ENCODE data around the gene CDH19. TPM values are rescaled to one million over a fixed set of nuclear protein-coding genes. Genes with fewer than 3 reads are reported as not detected.

The CDH19 gene
- polyA plus RNA-seq, 3 donors = 0.01 TPM; not detected in 2

DNA sequence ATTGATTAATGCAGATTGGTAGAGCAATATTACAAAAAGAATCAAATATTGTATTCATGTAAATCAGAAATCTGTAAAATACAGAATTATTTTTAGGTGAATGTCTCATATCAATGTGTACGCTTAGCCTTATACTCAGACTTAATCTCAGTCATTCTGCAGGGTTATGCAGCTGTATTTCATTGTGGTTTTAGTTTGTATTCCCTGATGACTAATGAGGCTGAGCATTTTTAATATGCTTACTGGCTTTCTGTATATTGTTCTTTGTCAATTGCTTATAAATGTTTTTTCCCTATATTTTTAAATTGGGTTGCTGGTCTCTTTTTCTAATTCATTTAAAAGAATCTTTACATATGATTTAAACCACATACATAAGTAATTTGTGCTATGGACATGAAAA is 50.1 kb downstream of the CDH19 start:
- H3K36me3 Mint-ChIP-seq = no peaks in the 10 kb centered on the region
- WGBS (ENCODE audit: insufficient coverage) = no CpG with 5 or more reads among the region's 1 CpG
- no peaks in the 10 kb centered on the region for H3K9me3 Mint-ChIP-seq
- Histone ChIP-seq H3K9me3 (replicated peaks in 1 of 2; ENCODE audit: control insufficient read depth in 1 of 2, insufficient read depth in 1 of 2, low read length in 2 of 2) (no peaks in the 10 kb centered on the region), H2AFZ (ENCODE audit: insufficient read depth, low read depth, low read length, poor library complexity, severe bottlenecking) (no peak overlapping the region), H3K27me3 (ENCODE audit: control insufficient read depth in 2 of 2, insufficient read depth in 2 of 2, low read length in 2 of 2) (no peaks in the 10 kb centered on the region), H3K9ac (ENCODE audit: insufficient read depth, low read length, poor library complexity, severe bottlenecking) (no peak overlapping the region), H4K20me1 (ENCODE audit: insufficient read depth, low read length) (no peaks in the 10 kb centered on the region), H3K4me3 (replicated peaks in 1 of 3; ENCODE audit: low read depth in 2 of 3, low read length in 3 of 3) (no peak overlapping the region), H3K79me2 (ENCODE audit: insufficient read depth, low read length) (no peaks in the 10 kb centered on the region), H3K36me3 (replicated peaks in 1 of 2; ENCODE audit: control insufficient read depth in 1 of 2, insufficient read depth in 2 of 2, low read length in 2 of 2) (no peaks in the 10 kb centered on the region), H3K4me2 (replicated peaks; ENCODE audit: extremely low read depth, low read length, poor library complexity, severe bottlenecking) (no peak overlapping the region), H3K4me1 (ENCODE audit: control insufficient read depth in 1 of 2, insufficient read depth in 2 of 2, low read length in 2 of 2) (no peaks in the 10 kb centered on the region), H3K27ac (ENCODE audit: low read depth in 1 of 2, low read length in 2 of 2) (no peak overlapping the region)
- peaks cover 0 to 2% (median under 1%) of the 10 kb centered on the region in 3 donors for H3K27me3 Mint-ChIP-seq (ENCODE audit: low read depth in 3 of 3)
- no peak overlapping the region for H3K27ac Mint-ChIP-seq
- no peak for DNase-seq
- TF ChIP-seq, protein P1, sequence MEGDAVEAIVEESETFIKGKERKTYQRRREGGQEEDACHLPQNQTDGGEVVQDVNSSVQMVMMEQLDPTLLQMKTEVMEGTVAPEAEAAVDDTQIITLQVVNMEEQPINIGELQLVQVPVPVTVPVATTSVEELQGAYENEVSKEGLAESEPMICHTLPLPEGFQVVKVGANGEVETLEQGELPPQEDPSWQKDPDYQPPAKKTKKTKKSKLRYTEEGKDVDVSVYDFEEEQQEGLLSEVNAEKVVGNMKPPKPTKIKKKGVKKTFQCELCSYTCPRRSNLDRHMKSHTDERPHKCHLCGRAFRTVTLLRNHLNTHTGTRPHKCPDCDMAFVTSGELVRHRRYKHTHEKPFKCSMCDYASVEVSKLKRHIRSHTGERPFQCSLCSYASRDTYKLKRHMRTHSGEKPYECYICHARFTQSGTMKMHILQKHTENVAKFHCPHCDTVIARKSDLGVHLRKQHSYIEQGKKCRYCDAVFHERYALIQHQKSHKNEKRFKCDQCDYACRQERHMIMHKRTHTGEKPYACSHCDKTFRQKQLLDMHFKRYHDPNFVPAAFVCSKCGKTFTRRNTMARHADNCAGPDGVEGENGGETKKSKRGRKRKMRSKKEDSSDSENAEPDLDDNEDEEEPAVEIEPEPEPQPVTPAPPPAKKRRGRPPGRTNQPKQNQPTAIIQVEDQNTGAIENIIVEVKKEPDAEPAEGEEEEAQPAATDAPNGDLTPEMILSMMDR (IDR thresholded peaks at IDR 0.05) = no peak
- H3K4me3 Mint-ChIP-seq = no peak overlapping the region
- no peaks in the 10 kb centered on the region for H3K4me1 Mint-ChIP-seq
- intact Hi-C loops (cut with micrococcal nuclease) = no loop called here

GRCh38 chr18:66550366-66550765 is 53.5 kb downstream of the CDH19 start:
- H3K4me2 ChIP-seq (replicated peaks; ENCODE audit: extremely low read depth, low read length, poor library complexity, severe bottlenecking) = no peak overlapping the region
- no peaks in the 10 kb centered on the region for H3K79me2 ChIP-seq (ENCODE audit: insufficient read depth, low read length)
- no peaks in the 10 kb centered on the region for H3K9me3 ChIP-seq (replicated peaks in 1 of 2; ENCODE audit: control insufficient read depth in 1 of 2, insufficient read depth in 1 of 2, low read length in 2 of 2)
- WGBS (ENCODE audit: insufficient coverage) = 93% methylated on average over 3 of the region's 3 CpGs
- H3K4me1 Mint-ChIP-seq = no peaks in the 10 kb centered on the region
- H3K4me3 Mint-ChIP-seq = no peak overlapping the region
- H3K27ac Mint-ChIP-seq = no peak overlapping the region
- H3K4me1 ChIP-seq (ENCODE audit: control insufficient read depth in 1 of 2, insufficient read depth in 2 of 2, low read length in 2 of 2) = no peaks in the 10 kb centered on the region
- H3K27me3 Mint-ChIP-seq (ENCODE audit: low read depth in 3 of 3) = peaks cover 0 to 1% (median 0%) of the 10 kb centered on the region in 3 donors
- H2AFZ ChIP-seq (ENCODE audit: insufficient read depth, low read depth, low read length, poor library complexity, severe bottlenecking) = no peak overlapping the region
- TF ChIP-seq, protein P1 (IDR thresholded peaks at IDR 0.05) = no peak
- no peak for DNase-seq
- no peak overlapping the region for H3K9ac ChIP-seq (ENCODE audit: insufficient read depth, low read length, poor library complexity, severe bottlenecking)
- H3K9me3 Mint-ChIP-seq = peaks cover 0 to 2% (median 0%) of the 10 kb centered on the region in 7 donors
- H3K36me3 Mint-ChIP-seq = no peaks in the 10 kb centered on the region
- H3K27me3 ChIP-seq (ENCODE audit: control insufficient read depth in 2 of 2, insufficient read depth in 2 of 2, low read length in 2 of 2) = no peaks in the 10 kb centered on the region
- intact Hi-C loops (cut with micrococcal nuclease) = no loop called here
- H3K36me3 ChIP-seq (replicated peaks in 1 of 2; ENCODE audit: control insufficient read depth in 1 of 2, insufficient read depth in 2 of 2, low read length in 2 of 2) = no peaks in the 10 kb centered on the region
- no peak overlapping the region for H3K4me3 ChIP-seq (replicated peaks in 1 of 3; ENCODE audit: low read depth in 2 of 3, low read length in 3 of 3)
- no peak overlapping the region for H3K27ac ChIP-seq (ENCODE audit: low read depth in 1 of 2, low read length in 2 of 2)
- H4K20me1 ChIP-seq (ENCODE audit: insufficient read depth, low read length) = no peaks in the 10 kb centered on the region
